ENCODE measurements around the gene NFE2L3. TPM values are rescaled to one million over a fixed set of nuclear protein-coding genes. Genes with fewer than 3 reads are reported as not detected.

NFE2L3 gene
- total RNA-seq, 1 experiment from 2014 or later: 40.0 TPM

GRCh38 chr7:26115650-26116049 is 36.3 kb upstream of the NFE2L3 start:
- H3K79me2 ChIP-seq (ENCODE audit: low read length): no peaks in the 10 kb centered on the region
- no peak overlapping the region for H3K4me2 ChIP-seq (ENCODE audit: low read length)
- no peaks in the 10 kb centered on the region for H4K20me1 ChIP-seq (ENCODE audit: low read length)
- ATAC-seq (no peak), DNase-seq (no peak)
- no peaks in the 10 kb centered on the region for H3K27me3 ChIP-seq (ENCODE audit: low read length)
- no peaks in the 10 kb centered on the region for H3K9me3 ChIP-seq (ENCODE audit: low read length)
- H3F3A ChIP-seq (ENCODE audit: low read length, unreplicated experiment): no peaks in the 10 kb centered on the region
- no peaks in the 10 kb centered on the region for H3K4me1 ChIP-seq (ENCODE audit: insufficient read depth, low read length)
- no peak overlapping the region for H3K27ac ChIP-seq (ENCODE audit: low read length)
- no peaks in the 10 kb centered on the region for H3K36me3 ChIP-seq (ENCODE audit: low read depth, low read length)
- BruUV-seq (replicated peaks): no TSS peak
- H2AFZ ChIP-seq (ENCODE audit: low read length): no peak overlapping the region
- ChIA-PET CTCF (no interaction called here), POLR2A (ENCODE audit: unreplicated experiment) (no interaction called here)
- H3K9me2 ChIP-seq (replicated peaks; ENCODE audit: low read length): no peaks in the 10 kb centered on the region
- intact Hi-C loops (cut with micrococcal nuclease): no loop called here
- H3K9ac ChIP-seq (ENCODE audit: low read length): no peak overlapping the region
- no peak overlapping the region for H3K4me3 ChIP-seq (ENCODE audit: low read length)
- TF ChIP-seq EZH2 (IDR thresholded peaks at IDR 0.05; ENCODE audit: low read length, unreplicated experiment): no peak
- TF ChIP-seq CTCF (conservative IDR thresholded peaks at IDR 0.05; ENCODE audit: low read depth, low read length): no peak
- TF ChIP-seq EZH2phosphoT487 (IDR thresholded peaks at IDR 0.05; ENCODE audit: borderline replicate concordance, low read length): no peak

GRCh38 chr7:26117142-26117807 is 34.7 kb upstream of the NFE2L3 start:
- CTCF ChIA-PET: no interaction called here

More at GRCh38 chr7:26117142-26117807, 34.7 kb upstream of the NFE2L3 start:
- Histone ChIP-seq H3K27me3 (ENCODE audit: low read length) (no peaks in the 10 kb centered on the region), H3K9ac (ENCODE audit: low read length) (no peak overlapping the region), H4K20me1 (ENCODE audit: low read length) (no peaks in the 10 kb centered on the region), H3K9me3 (ENCODE audit: low read length) (no peaks in the 10 kb centered on the region), H3K27ac (ENCODE audit: low read length) (no peak overlapping the region), H3F3A (ENCODE audit: low read length, unreplicated experiment) (no peaks in the 10 kb centered on the region), H3K4me1 (ENCODE audit: insufficient read depth, low read length) (no peaks in the 10 kb centered on the region), H3K79me2 (ENCODE audit: low read length) (no peaks in the 10 kb centered on the region), H3K36me3 (ENCODE audit: low read depth, low read length) (no peaks in the 10 kb centered on the region), H3K4me3 (ENCODE audit: low read length) (no peak overlapping the region), H2AFZ (ENCODE audit: low read length) (no peak overlapping the region), H3K4me2 (ENCODE audit: low read length) (no peak overlapping the region), H3K9me2 (replicated peaks; ENCODE audit: low read length) (no peaks in the 10 kb centered on the region)
- intact Hi-C loops (cut with micrococcal nuclease): no loop called here
- TF ChIP-seq CTCF (conservative IDR thresholded peaks at IDR 0.05; ENCODE audit: low read depth, low read length) (no peak), EZH2phosphoT487 (IDR thresholded peaks at IDR 0.05; ENCODE audit: borderline replicate concordance, low read length) (no peak), EZH2 (IDR thresholded peaks at IDR 0.05; ENCODE audit: low read length, unreplicated experiment) (no peak)
- DNase-seq (no peak), ATAC-seq (no peak)
- POLR2A ChIA-PET (ENCODE audit: unreplicated experiment): no interaction called here
- no TSS peak for BruUV-seq (replicated peaks)
